ENCODE measurements around the gene GAB1.

- TF ChIP-seq, protein P1, sequence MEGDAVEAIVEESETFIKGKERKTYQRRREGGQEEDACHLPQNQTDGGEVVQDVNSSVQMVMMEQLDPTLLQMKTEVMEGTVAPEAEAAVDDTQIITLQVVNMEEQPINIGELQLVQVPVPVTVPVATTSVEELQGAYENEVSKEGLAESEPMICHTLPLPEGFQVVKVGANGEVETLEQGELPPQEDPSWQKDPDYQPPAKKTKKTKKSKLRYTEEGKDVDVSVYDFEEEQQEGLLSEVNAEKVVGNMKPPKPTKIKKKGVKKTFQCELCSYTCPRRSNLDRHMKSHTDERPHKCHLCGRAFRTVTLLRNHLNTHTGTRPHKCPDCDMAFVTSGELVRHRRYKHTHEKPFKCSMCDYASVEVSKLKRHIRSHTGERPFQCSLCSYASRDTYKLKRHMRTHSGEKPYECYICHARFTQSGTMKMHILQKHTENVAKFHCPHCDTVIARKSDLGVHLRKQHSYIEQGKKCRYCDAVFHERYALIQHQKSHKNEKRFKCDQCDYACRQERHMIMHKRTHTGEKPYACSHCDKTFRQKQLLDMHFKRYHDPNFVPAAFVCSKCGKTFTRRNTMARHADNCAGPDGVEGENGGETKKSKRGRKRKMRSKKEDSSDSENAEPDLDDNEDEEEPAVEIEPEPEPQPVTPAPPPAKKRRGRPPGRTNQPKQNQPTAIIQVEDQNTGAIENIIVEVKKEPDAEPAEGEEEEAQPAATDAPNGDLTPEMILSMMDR (conservative IDR thresholded peaks at IDR 0.05), result no peak
- no peak for TF ChIP-seq EZH2 (IDR thresholded peaks at IDR 0.05; ENCODE audit: low read depth)
Observed at GRCh38 chr4:143382596-143382995, 45.9 kb downstream of the GAB1 start.

All from PC-9 (cell line).